K562 (cell line): ENCODE results near the gene ORAI3. TPM values are rescaled to one million over a fixed set of nuclear protein-coding genes. Genes with fewer than 3 reads are reported as not detected.

Source experiments
- ARID1B ChIP-seq: fragments of 450-650 bp; IDR thresholded peaks from 2 replicates; pipeline ENCODE4 v1.6.1; 2016; ENCODE audit warnings: antibody characterized with exemption, mild to moderate bottlenecking, inconsistent platforms
- C11orf30 ChIP-seq: fragments of 450-650 bp; IDR thresholded peaks from 2 replicates; pipeline ENCODE4 v1.6.1; 2016; ENCODE audit warnings: low read depth, mild to moderate bottlenecking
- CGGBP1 ChIP-seq: fragments of 250-450 bp; sonication (Bioruptor Pico); IDR thresholded peaks from 2 replicates; pipeline ENCODE4 v1.9.0; 2021; ENCODE audit warnings: mild to moderate bottlenecking
- DACH1 ChIP-seq: fragments of 450-650 bp; IDR thresholded peaks from 2 replicates; pipeline ENCODE4 v1.6.1; 2018; ENCODE audit not compliant: partially characterized antibody
- DEAF1 ChIP-seq: fragments of 450-650 bp; formaldehyde crosslinking; IDR thresholded peaks from 2 replicates; pipeline ENCODE4 v1.4.0; 2020; ENCODE audit warnings: mild to moderate bottlenecking, moderate library complexity
- EP400 ChIP-seq: fragments of 450-650 bp; IDR thresholded peaks from 2 replicates; pipeline ENCODE4 v1.6.1; 2017; ENCODE audit warnings: antibody characterized with exemption, mild to moderate bottlenecking, moderate library complexity
- GTF2A2 ChIP-seq: IDR thresholded peaks from 2 replicates; pipeline ENCODE4 v1.6.1; 2016; ENCODE audit warnings: mild to moderate bottlenecking, missing genetic modification characterization, missing compliant biosample characterization
- HDAC6 ChIP-seq: IDR thresholded peaks from 2 replicates; pipeline ENCODE4 v1.6.1; 2012; ENCODE audit warnings: low read depth, mild to moderate bottlenecking, control low read depth, inconsistent platforms, low read length, moderate library complexity
- HMGN3 ChIP-seq: IDR thresholded peaks from 2 replicates; pipeline ENCODE4 v1.6.1; 2011; ENCODE audit warnings: borderline replicate concordance, low read depth, mild to moderate bottlenecking, mixed read lengths, low read length; ENCODE audit not compliant: insufficient read length; ENCODE audit errors: extremely low read depth
- MITF ChIP-seq: IDR thresholded peaks from 2 replicates; pipeline ENCODE4 v1.6.1; 2014; ENCODE audit warnings: antibody characterized with exemption
- NFYB ChIP-seq: IDR thresholded peaks from 2 replicates; pipeline ENCODE4 v1.6.1; 2011; ENCODE audit warnings: mild to moderate bottlenecking, moderate library complexity; ENCODE audit not compliant: insufficient read length; ENCODE audit errors: extremely low read depth
- POLR2B ChIP-seq: fragments of 450-650 bp; IDR thresholded peaks from 2 replicates; pipeline ENCODE4 v1.6.1; 2018; ENCODE audit warnings: low read depth; ENCODE audit not compliant: partially characterized antibody
- POLR3A ChIP-seq: IDR thresholded peaks from 2 replicates; pipeline ENCODE4 v1.6.1; 2011; ENCODE audit warnings: borderline replicate concordance, mild to moderate bottlenecking, moderate library complexity; ENCODE audit not compliant: insufficient read length, insufficient read depth; ENCODE audit errors: extremely low read depth
- PTBP1 ChIP-seq: fragments of 200-400 bp; formaldehyde crosslinking; IDR thresholded peaks from 2 replicates; pipeline ENCODE4 v1.6.1; 2017; ENCODE audit warnings: low read depth, low read length
- TCF15 ChIP-seq: fragments of 250-450 bp; sonication (Bioruptor Pico); IDR thresholded peaks from 2 replicates; pipeline ENCODE4 v1.8.0; 2022; ENCODE audit warnings: moderate library complexity, mild to moderate bottlenecking, inconsistent platforms
- TEAD1 ChIP-seq, 2 experiments: fragments of 450-650 bp in 1 of 2; sonication (generic) in 1 of 2; formaldehyde crosslinking; IDR thresholded peaks; 2 replicates each; pipeline versions ENCODE4 v1.4.0 to v1.8.0; 2020 to 2022; ENCODE audit warnings: mild to moderate bottlenecking in 2 of 2, missing genetic modification reagents in 1 of 2
- TRIM28 ChIP-seq: fragments of 450-650 bp; IDR thresholded peaks from 2 replicates; pipeline ENCODE4 v1.6.1; 2017
- VEZF1 ChIP-seq: fragments of 200-800 bp; sonication (Bioruptor generic); IDR thresholded peaks from 2 replicates; pipeline ENCODE4 v1.6.1; 2017; ENCODE audit warnings: missing genetic modification characterization, missing compliant biosample characterization
- ZNF217 ChIP-seq: sonication (generic); formaldehyde crosslinking; IDR thresholded peaks from 2 replicates; pipeline ENCODE4 v1.8.0; 2022; ENCODE audit warnings: mild to moderate bottlenecking, missing genetic modification reagents
- ZNF384 ChIP-seq: IDR thresholded peaks from 2 replicates; pipeline ENCODE4 v1.6.1; 2012; ENCODE audit warnings: low read depth, low read length, improper control_type of control experiment
- ZNF551 ChIP-seq: fragments of 250-450 bp; sonication (Bioruptor Pico); IDR thresholded peaks from 2 replicates; pipeline ENCODE4 v1.5.0; 2021; ENCODE audit warnings: mild to moderate bottlenecking, moderate library complexity
- polyA plus RNA-seq, 8 experiments: library from polyadenylated mRNA; depleted of rRNA in 4 of 8; stranded (reverse) in 5 of 8; unstranded in 3 of 8; fragments of >200 nt; fragmentation: Nextera tagmentation in 2 of 8; fragmentation: Illumina TruSeq in 1 of 8; extraction: Ambion mirVana in 2 of 8; extraction: Trizol in 1 of 8; gene quantifications; 2 replicates each; pipeline versions ENCODE4 v1.2.1 to v1.2.3, GENCODE V29; 2011 to 2014; ENCODE audit warnings: inconsistent platforms in 1 of 8, missing spikeins in 1 of 8
- total RNA-seq, 7 experiments: library from RNA; depleted of rRNA in 6 of 7; stranded (reverse); fragments of >200 nt in 6 of 7; fragmentation: Illumina TruSeq in 2 of 7; extraction: Trizol in 2 of 7; gene quantifications; 2 replicates each; pipeline versions ENCODE4 v1.2.1 to v1.2.3, GENCODE V29; 2011 to 2021; ENCODE audit warnings: low replicate concordance in 1 of 7

Gene ORAI3
- total and polyA plus RNA-seq, 9 of the 15 experiments (the other 6 are each of a cell fraction or from before 2014, with no cell fraction given), result 4.9 to 23.3 (median 14.1) TPM

GRCh38 chr16:30949650-30950515 lies 1.0 kb downstream of the ORAI3 start (continued):
- TF ChIP-seq VEZF1, result peak; percentile 55
- TF ChIP-seq HDAC6, result no peak
- peak; percentile 94 for TF ChIP-seq POLR2B
- no peak for TF ChIP-seq TCF15 (CRISPR knock-in tag)
- no peak for TF ChIP-seq NFYB
- TF ChIP-seq TRIM28, result no peak
- TF ChIP-seq ZNF217 (CRISPR knock-in tag), result no peak
- no peak for TF ChIP-seq C11orf30
- peak; percentile 91 for TF ChIP-seq DACH1
- no peak for TF ChIP-seq PTBP1
- peak; percentile 87 for TF ChIP-seq ARID1B
- TF ChIP-seq CGGBP1, result peak; percentile 23; the same call in 1 of the 2 replicates
- TF ChIP-seq ZNF551 (CRISPR knock-in tag), result no peak
- no peak for TF ChIP-seq ZNF384
- TF ChIP-seq TEAD1 (CRISPR knock-in tag; IDR thresholded peaks at IDR 0.05), result peak; percentile 12 to 17; a peak in 2 of 4 replicates
- peak; percentile 88 for TF ChIP-seq HMGN3
- TF ChIP-seq GTF2A2 (tag), result no peak
- TF ChIP-seq EP400, result peak; percentile 71
- TF ChIP-seq DEAF1, result no peak
- peak; percentile 71 for TF ChIP-seq MITF
- TF ChIP-seq POLR3A, result no peak
